ENCODE data around the gene TSC2.

TSC2 gene

GRCh38 chr16:2044541-2044940 is 3.2 kb upstream of the TSC2 start:
- no peak for DNase-seq

GRCh38 chr16:2045965-2046892 is 1.6 kb upstream of the TSC2 start:
- DNase-seq, result no peak

GRCh38 chr16:2046893-2047329 is 874 bp upstream of the TSC2 start:
- no peak for DNase-seq

GRCh38 chr16:2048116-2048543 is 345 bp downstream of the TSC2 start:
- DNase-seq, result no peak

- no peak for DNase-seq
Measured at GRCh38 chr16:2053211-2053610, 5.4 kb downstream of the TSC2 start.

GRCh38 chr16:2053897-2054296 is 6.1 kb downstream of the TSC2 start:
- no peak for DNase-seq

GRCh38 chr16:2054543-2055245 is 6.9 kb downstream of the TSC2 start:
- no peak for DNase-seq

- DNase-seq, result no peak
Measured at GRCh38 chr16:2056077-2056476, 8.3 kb downstream of the TSC2 start.

- peak in 1 of 2 experiments; percentile 15 for DNase-seq
Measured at GRCh38 chr16:2056681-2057407, 9.1 kb downstream of the TSC2 start.

GRCh38 chr16:2057438-2057837 is 9.7 kb downstream of the TSC2 start:
- DNase-seq, result no peak

GRCh38 chr16:2058420-2058819 is 10.6 kb downstream of the TSC2 start:
- no peak for DNase-seq

- DNase-seq, result no peak
Measured at GRCh38 chr16:2058872-2059271, 11.1 kb downstream of the TSC2 start.

GRCh38 chr16:2060346-2060745 is 12.6 kb downstream of the TSC2 start:
- DNase-seq, result no peak

GRCh38 chr16:2061023-2061422 is 13.2 kb downstream of the TSC2 start:
- DNase-seq, result no peak

- DNase-seq, result no peak
Measured at GRCh38 chr16:2061526-2061925, 13.7 kb downstream of the TSC2 start.

GRCh38 chr16:2062801-2063200 is 15.0 kb downstream of the TSC2 start:
- no peak for DNase-seq

- DNase-seq, result no peak
Measured at GRCh38 chr16:2063861-2064260, 16.1 kb downstream of the TSC2 start.

GRCh38 chr16:2064368-2064945 is 16.7 kb downstream of the TSC2 start:
- no peak for DNase-seq

GRCh38 chr16:2066139-2066538 is 18.4 kb downstream of the TSC2 start:
- no peak for DNase-seq

GRCh38 chr16:2070576-2071453 is 23.0 kb downstream of the TSC2 start:
- DNase-seq, result no peak

- DNase-seq, result no peak
Measured at GRCh38 chr16:2071454-2072202, 23.8 kb downstream of the TSC2 start.
